Endothelial cell (in vitro differentiated cells): ENCODE measurements around the gene UBAC2. TPM values are rescaled to one million over a fixed set of nuclear protein-coding genes. Genes with fewer than 3 reads are reported as not detected.

Experiments used
- DNase-seq: peaks from one replicate; pipeline ENCODE4 v3.0.0; 2021; ENCODE audit warnings: low spot score
- H3K27ac Mint-ChIP-seq: one replicate; pipeline ENCODE4 v1.8.0; 2021; ENCODE audit warnings: mixed read lengths, inconsistent platforms; ENCODE audit not compliant: unreplicated experiment
- H3K27me3 Mint-ChIP-seq: one replicate; pipeline ENCODE4 v1.8.0; 2021; ENCODE audit warnings: mild to moderate bottlenecking, moderate library complexity, mixed read lengths, inconsistent platforms; ENCODE audit not compliant: unreplicated experiment
- H3K36me3 Mint-ChIP-seq: one replicate; pipeline ENCODE4 v1.8.0; 2021; ENCODE audit warnings: mild to moderate bottlenecking, low read depth, mixed read lengths, inconsistent platforms; ENCODE audit not compliant: unreplicated experiment
- H3K4me1 Mint-ChIP-seq: one replicate; pipeline ENCODE4 v1.8.0; 2021; ENCODE audit warnings: mild to moderate bottlenecking, mixed read lengths, inconsistent platforms; ENCODE audit not compliant: unreplicated experiment
- H3K4me3 Mint-ChIP-seq: one replicate; pipeline ENCODE4 v1.8.0; 2021; ENCODE audit warnings: mild to moderate bottlenecking, mixed read lengths, inconsistent platforms; ENCODE audit not compliant: unreplicated experiment
- H3K9me3 Mint-ChIP-seq: one replicate; pipeline ENCODE4 v1.8.0; 2021; ENCODE audit warnings: mixed read lengths, inconsistent platforms; ENCODE audit not compliant: unreplicated experiment
- CTCF ChIP-seq: fragments of 200-600 bp; sonication (generic); IDR thresholded peaks from one replicate; pipeline ENCODE4 v1.5.0; 2021; ENCODE audit warnings: antibody characterized with exemption; ENCODE audit not compliant: unreplicated experiment
- total RNA-seq: library from RNA; stranded (reverse); fragmentation: NEBNext Ultra II Directional; extraction: Animal tissue kit (Norgen Biotek cat#: 25700); gene quantifications from one replicate; pipeline ENCODE4 v1.2.1, GENCODE V29; 2021; ENCODE audit not compliant: unreplicated experiment

Gene UBAC2
- total RNA-seq, 1 donor from 2014 or later = 58.6 TPM

DNA sequence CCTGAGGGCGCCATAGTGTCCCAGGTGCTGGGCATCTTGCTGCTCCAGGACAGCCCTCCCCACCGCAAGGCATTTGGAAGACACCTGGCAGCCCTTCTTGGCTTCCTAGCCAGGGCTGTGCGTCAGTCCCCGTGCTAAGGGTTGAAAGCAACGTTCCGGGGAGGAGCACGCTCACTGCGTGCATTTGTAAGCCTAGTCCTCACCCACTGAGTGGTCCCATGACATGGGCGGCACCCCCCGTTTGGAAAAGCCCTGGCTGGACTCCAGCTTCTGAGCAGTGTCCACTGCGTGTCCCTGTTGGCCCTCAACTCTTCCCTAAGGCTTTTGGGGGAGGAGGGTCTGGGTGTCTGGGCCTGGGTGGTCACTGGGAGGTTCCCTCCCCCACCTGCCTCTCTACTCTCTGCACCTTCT lies 182.9 kb downstream of the UBAC2 start:
- no peaks in the 10 kb centered on the region for H3K27me3 Mint-ChIP-seq
- TF ChIP-seq CTCF = no peak
- no peaks in the 10 kb centered on the region for H3K9me3 Mint-ChIP-seq
- H3K4me3 Mint-ChIP-seq = no peak overlapping the region
- no peak for DNase-seq
- no peak overlapping the region for H3K27ac Mint-ChIP-seq
- no peaks in the 10 kb centered on the region for H3K4me1 Mint-ChIP-seq
- H3K36me3 Mint-ChIP-seq = peaks cover 11% of the 10 kb centered on the region

DNA sequence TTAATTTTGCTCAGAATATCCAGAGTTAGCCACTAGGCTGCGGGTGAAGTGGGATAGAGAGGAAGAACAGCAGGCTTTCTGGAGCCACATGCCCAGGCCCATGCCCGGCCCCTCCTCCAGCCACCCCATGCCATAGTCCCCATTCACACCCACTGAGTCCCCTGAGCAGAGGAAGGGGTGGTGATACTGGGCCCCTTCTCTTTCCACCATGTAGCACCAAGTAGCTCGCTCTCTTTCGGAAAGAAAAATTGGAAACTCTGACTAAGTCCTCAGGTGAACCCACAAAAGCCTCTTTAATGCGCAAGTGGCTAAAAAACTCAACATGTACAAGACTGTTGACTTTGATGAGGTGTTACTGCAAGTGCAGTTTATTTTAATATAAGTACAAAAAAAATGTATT lies 183.3 kb downstream of the UBAC2 start:
- Mint-ChIP-seq H3K27me3 (no peaks in the 10 kb centered on the region), H3K36me3 (peaks cover 12% of the 10 kb centered on the region), H3K9me3 (no peaks in the 10 kb centered on the region), H3K4me3 (no peak overlapping the region), H3K27ac (no peak overlapping the region), H3K4me1 (no peaks in the 10 kb centered on the region)
- DNase-seq = no peak
- no peak for TF ChIP-seq CTCF

- no peak overlapping the region for H3K4me3 Mint-ChIP-seq
- no peak overlapping the region for H3K27ac Mint-ChIP-seq
- H3K4me1 Mint-ChIP-seq = no peaks in the 10 kb centered on the region
- H3K9me3 Mint-ChIP-seq = no peaks in the 10 kb centered on the region
- no peak for DNase-seq
- H3K36me3 Mint-ChIP-seq = peaks cover 14% of the 10 kb centered on the region
- TF ChIP-seq CTCF = no peak
- H3K27me3 Mint-ChIP-seq = no peaks in the 10 kb centered on the region
Measured at GRCh38 chr13:99384468-99384867, 183.8 kb downstream of the UBAC2 start.

DNA sequence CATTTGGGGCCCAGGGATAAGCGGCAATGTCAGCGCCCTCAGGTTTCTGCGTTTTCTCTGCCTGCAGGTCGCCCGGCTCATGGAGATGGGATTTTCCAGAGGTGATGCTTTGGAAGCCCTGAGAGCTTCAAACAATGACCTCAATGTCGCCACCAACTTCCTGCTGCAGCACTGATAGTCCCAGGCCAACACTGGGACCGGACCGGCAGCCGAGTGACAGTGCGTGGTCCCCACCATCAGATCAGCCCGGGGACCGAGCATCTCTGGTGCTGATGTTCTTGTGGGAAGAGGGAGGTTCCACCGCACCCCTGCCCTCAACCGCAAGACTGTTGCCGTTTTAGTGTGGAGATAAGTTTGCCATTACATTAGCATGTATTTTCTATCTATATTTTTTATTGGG lies 184.5 kb downstream of the UBAC2 start:
- H3K36me3 Mint-ChIP-seq = peaks cover 9% of the 10 kb centered on the region
- TF ChIP-seq CTCF = no peak
- no peaks in the 10 kb centered on the region for H3K9me3 Mint-ChIP-seq
- H3K4me1 Mint-ChIP-seq = no peaks in the 10 kb centered on the region
- no peaks in the 10 kb centered on the region for H3K27me3 Mint-ChIP-seq
- H3K4me3 Mint-ChIP-seq = no peak overlapping the region
- no peak for DNase-seq
- no peak overlapping the region for H3K27ac Mint-ChIP-seq

GRCh38 chr13:99385940-99386339 lies 185.3 kb downstream of the UBAC2 start:
- no peak for TF ChIP-seq CTCF
- no peak overlapping the region for H3K4me3 Mint-ChIP-seq
- H3K36me3 Mint-ChIP-seq = peaks cover 8% of the 10 kb centered on the region
- no peak overlapping the region for H3K27ac Mint-ChIP-seq
- H3K4me1 Mint-ChIP-seq = no peaks in the 10 kb centered on the region
- no peaks in the 10 kb centered on the region for H3K9me3 Mint-ChIP-seq
- H3K27me3 Mint-ChIP-seq = no peaks in the 10 kb centered on the region
- DNase-seq = no peak
